HL-60 (cell line): Measurements from ENCODE around the gene BTG4.

Experiments
- DNase-seq, 2 experiments: peaks; one replicate each; pipeline ENCODE4 v3.0.0-alpha.2; 2010 to 2020; ENCODE audit warnings: low read depth in 1 of 2, low spot score in 1 of 2
- H3K27ac ChIP-seq: fragments of 250-450 bp; sonication (Bioruptor Pico); replicated peaks from 2 replicates; pipeline ENCODE4 v1.5.1; 2020; ENCODE audit warnings: mild to moderate bottlenecking, moderate library complexity
- H3K27me3 ChIP-seq: fragments of 250-450 bp; sonication (Bioruptor Pico); 2 replicates; pipeline ENCODE4 v1.5.1; 2021; ENCODE audit warnings: mild to moderate bottlenecking, moderate library complexity; ENCODE audit not compliant: insufficient read depth, poor library complexity, severe bottlenecking
- H3K4me3 ChIP-seq: replicated peaks from 2 replicates; pipeline ENCODE4 v1.5.1; 2011; ENCODE audit warnings: mild to moderate bottlenecking, control low read depth, low read length; ENCODE audit not compliant: insufficient read depth
- CTCF ChIP-seq: IDR thresholded peaks from one replicate; pipeline ENCODE4 v1.5.1; 2011; ENCODE audit warnings: low read length, control low read depth, inconsistent platforms; ENCODE audit not compliant: insufficient read depth
- GABPA ChIP-seq: IDR thresholded peaks from 2 replicates; pipeline ENCODE4 v1.6.1; 2012; ENCODE audit warnings: low read depth
- POLR2AphosphoS5 ChIP-seq: IDR thresholded peaks from 2 replicates; pipeline ENCODE4 v1.6.1; 2012; ENCODE audit warnings: low read depth
- REST ChIP-seq: IDR thresholded peaks from 2 replicates; pipeline ENCODE4 v1.6.1; 2012; ENCODE audit warnings: low read depth; ENCODE audit not compliant: insufficient replicate concordance
- SPI1 ChIP-seq: IDR thresholded peaks from 2 replicates; pipeline ENCODE4 v1.6.1; 2012; ENCODE audit warnings: low read depth, mild to moderate bottlenecking, borderline replicate concordance
- long read RNA-seq: library from polyadenylated mRNA; unstranded; transcript quantifications from one replicate; pipeline ENCODE4 v2.0.0, GENCODE V29; 2020

Gene BTG4
- long read RNA-seq = 0 reads

- no peak for DNase-seq
- H3K27me3 ChIP-seq = peaks cover 29% of the 10 kb centered on the region
- no peak for TF ChIP-seq REST
- TF ChIP-seq POLR2AphosphoS5 = no peak
- no peak for TF ChIP-seq SPI1
- no peak for TF ChIP-seq GABPA
- no peak for TF ChIP-seq CTCF
- H3K27ac ChIP-seq = no peak within 1 kb of the TSS
- H3K4me3 ChIP-seq = peak within 1 kb of the TSS; percentile 14; the same call in 1 of the 2 replicates
Observed at GRCh38 chr11:111512296-111513239, at the start of gene BTG4. TSS of gene BTG4 (minus strand) at chr11:111512386. CDS start at chr11:111498776, 13,610 bp downstream.

GRCh38 chr11:111561791-111562325, 49.7 kb upstream of the BTG4 start:
- no peak overlapping the region for H3K27ac ChIP-seq
- DNase-seq = no peak
- H3K4me3 ChIP-seq = no peak overlapping the region
- TF ChIP-seq REST (no peak), POLR2AphosphoS5 (no peak)
- no peaks in the 10 kb centered on the region for H3K27me3 ChIP-seq

GRCh38 chr11:111561306-111561705, 49.1 kb upstream of the BTG4 start:
- no peak overlapping the region for H3K4me3 ChIP-seq
- no peak overlapping the region for H3K27ac ChIP-seq
- no peak for DNase-seq
- TF ChIP-seq SPI1 = no peak
- TF ChIP-seq CTCF = no peak
- TF ChIP-seq GABPA = no peak
- TF ChIP-seq REST = no peak
- no peak for TF ChIP-seq POLR2AphosphoS5
- H3K27me3 ChIP-seq = no peaks in the 10 kb centered on the region
